ENCODE data around the gene MORN1.

Gene MORN1

DNA sequence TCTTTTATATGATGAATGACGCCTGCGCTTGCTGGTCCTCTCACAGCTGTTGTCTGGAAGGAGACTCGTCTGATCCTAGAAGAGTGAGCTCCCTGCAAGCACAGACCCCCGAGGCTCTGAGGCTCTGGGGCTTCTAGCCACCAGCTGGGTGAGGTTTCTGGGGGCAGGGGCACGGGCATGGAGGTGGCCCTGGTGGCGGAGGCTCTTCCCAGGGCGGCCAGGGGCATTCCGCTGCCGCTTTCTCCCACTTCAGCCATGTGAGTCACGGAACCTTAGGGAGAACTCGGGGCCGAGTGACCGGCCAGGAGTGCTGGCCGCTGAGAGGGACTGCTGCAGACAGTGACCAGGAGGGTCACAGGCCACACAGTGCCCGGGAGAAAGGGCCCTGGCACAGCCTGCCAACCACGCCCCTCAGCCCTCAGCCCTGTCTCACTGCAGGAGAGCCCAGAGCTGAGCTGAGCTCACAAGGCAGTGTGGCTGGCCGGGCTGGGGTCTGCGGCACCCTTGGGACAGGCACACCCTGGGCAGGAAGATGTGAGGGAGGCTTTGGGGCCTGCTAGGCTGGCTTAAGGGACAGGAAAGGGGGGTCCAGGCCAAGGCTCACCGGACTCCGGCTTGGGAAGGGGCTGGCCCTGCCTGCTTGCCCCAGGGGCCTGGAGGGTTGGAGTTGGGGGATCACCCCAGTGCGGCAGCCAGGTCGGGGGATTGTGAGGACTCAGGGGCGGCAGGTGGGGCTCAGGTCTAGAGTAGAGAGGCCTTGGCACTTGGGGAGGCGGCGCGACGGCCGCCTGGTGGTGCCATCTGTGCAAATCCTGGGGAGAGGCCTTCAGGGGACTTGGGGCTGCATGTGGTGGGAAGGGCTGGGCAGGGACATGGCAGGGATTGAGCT, 35.7 kb downstream of the MORN1 start:
- TF ChIP-seq, protein P1, sequence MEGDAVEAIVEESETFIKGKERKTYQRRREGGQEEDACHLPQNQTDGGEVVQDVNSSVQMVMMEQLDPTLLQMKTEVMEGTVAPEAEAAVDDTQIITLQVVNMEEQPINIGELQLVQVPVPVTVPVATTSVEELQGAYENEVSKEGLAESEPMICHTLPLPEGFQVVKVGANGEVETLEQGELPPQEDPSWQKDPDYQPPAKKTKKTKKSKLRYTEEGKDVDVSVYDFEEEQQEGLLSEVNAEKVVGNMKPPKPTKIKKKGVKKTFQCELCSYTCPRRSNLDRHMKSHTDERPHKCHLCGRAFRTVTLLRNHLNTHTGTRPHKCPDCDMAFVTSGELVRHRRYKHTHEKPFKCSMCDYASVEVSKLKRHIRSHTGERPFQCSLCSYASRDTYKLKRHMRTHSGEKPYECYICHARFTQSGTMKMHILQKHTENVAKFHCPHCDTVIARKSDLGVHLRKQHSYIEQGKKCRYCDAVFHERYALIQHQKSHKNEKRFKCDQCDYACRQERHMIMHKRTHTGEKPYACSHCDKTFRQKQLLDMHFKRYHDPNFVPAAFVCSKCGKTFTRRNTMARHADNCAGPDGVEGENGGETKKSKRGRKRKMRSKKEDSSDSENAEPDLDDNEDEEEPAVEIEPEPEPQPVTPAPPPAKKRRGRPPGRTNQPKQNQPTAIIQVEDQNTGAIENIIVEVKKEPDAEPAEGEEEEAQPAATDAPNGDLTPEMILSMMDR (IDR thresholded peaks at IDR 0.05; ENCODE audit: insufficient read depth, low read length, missing control alignments): no peak
- H3K4me3 ChIP-seq (ENCODE audit: low read depth, low read length): no peak overlapping the region
- ChIA-PET CTCF (interaction anchor here (0.8 to 2.6 kb wide), 2 partner anchors 16 to 26 kb away, joined by 4 to 11 read pairs; no protein-coding TSS in a partner anchor), POLR2A (no interaction called here)
- DNase-seq (ENCODE audit: low read depth, low spot score): no peak

DNA sequence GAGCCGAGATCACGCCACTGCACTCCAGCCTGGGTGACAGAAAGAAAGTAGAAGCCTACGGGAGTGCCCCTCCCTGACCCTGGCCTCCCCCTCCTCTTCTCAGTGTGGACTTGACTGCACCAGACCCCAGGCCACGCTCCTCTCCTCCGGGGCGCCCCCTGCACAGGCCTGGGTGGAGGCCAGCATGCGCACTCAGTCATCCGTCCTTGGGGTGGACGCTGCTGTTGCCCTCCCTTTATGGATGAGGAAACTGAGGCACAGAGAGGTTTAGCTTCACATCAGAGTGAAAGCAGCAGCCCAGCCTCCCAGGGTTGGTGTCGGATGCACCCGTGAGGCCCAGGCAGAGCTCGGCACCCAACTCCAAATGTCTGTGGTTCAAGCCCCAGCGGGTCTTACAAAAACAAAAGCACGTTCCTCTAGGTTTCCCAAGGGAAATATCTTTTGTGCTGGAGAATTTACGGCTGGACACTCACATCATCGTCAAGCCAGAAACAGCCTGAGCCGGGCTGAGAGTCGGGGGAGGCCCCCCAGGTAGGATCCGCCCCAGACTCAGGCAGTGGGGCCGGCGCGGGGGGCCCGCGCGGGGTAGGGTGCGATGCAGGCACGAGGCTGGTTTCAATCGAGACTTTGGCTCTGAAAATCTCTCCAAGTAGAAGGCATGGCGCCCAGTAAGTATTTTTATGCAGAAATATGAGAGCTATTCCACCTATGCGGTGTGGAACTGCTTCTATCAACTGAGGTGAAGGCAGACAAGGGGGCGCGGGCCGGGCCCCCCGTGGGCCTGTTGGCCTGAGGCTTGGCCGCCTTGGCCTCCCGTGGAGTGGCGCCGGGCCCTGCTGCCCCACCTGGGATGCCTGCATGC, 36.6 kb downstream of the MORN1 start:
- CTCF ChIA-PET: interaction anchor here (0.8 to 2.6 kb wide), 2 partner anchors 15 to 27 kb away, joined by 4 to 11 read pairs; no protein-coding TSS in a partner anchor
- no peak overlapping the region for H3K4me3 ChIP-seq (ENCODE audit: low read depth, low read length)
- TF ChIP-seq, protein P1 (IDR thresholded peaks at IDR 0.05; ENCODE audit: insufficient read depth, low read length, missing control alignments): no peak
- DNase-seq (ENCODE audit: low read depth, low spot score): no peak
- POLR2A ChIA-PET: no interaction called here

DNA sequence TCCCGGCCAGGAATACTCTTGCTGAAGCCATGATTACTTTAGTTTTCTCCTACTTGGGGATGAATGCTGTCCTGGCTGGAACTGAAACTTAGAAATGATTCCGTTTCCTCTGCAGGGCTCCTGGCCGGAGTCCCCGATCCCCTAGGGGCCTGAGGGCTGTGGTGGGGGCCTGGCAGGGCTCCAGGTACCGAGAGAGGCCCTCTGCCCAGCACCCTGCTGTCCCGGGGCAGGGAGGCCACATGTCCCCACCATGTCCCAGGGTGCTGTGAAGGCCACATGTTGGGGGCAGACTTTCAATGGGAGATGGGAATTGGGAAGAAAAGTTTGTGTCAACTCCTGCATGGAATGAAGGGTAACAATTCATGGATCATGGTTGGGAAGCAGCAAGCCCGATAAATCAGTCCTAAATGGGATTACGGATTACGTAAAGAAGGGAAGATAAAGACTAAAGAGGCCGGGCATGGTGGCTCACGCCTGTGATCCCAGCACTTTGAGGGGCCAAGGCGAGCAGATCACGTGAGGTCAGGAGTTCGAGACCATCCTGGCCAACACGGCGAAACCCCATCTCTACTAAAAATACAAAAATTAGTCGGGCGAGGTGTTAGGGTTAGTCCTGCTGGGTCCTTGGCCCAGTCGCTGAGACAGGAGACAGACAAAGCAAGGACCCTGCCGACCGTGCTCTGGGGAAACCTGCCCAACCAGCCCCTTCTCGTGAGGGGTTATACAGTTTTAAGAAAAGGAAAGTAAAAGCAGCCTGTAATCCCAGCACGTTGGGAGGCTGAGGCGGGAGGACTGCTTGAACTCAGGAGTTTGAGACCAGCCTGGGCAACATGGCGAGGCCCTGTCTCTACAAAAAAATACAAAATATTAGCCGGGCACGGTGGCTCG, 37.6 kb downstream of the MORN1 start:
- TF ChIP-seq, protein P1 (IDR thresholded peaks at IDR 0.05; ENCODE audit: insufficient read depth, low read length, missing control alignments): no peak
- CTCF ChIA-PET: interaction anchor here (2.6 kb wide), 1 partner anchor 28 kb away, joined by 11 read pairs; no protein-coding TSS in a partner anchor
- POLR2A ChIA-PET: no interaction called here
- no peak for DNase-seq (ENCODE audit: low read depth, low spot score)
- no peak overlapping the region for H3K4me3 ChIP-seq (ENCODE audit: low read depth, low read length)

DNA sequence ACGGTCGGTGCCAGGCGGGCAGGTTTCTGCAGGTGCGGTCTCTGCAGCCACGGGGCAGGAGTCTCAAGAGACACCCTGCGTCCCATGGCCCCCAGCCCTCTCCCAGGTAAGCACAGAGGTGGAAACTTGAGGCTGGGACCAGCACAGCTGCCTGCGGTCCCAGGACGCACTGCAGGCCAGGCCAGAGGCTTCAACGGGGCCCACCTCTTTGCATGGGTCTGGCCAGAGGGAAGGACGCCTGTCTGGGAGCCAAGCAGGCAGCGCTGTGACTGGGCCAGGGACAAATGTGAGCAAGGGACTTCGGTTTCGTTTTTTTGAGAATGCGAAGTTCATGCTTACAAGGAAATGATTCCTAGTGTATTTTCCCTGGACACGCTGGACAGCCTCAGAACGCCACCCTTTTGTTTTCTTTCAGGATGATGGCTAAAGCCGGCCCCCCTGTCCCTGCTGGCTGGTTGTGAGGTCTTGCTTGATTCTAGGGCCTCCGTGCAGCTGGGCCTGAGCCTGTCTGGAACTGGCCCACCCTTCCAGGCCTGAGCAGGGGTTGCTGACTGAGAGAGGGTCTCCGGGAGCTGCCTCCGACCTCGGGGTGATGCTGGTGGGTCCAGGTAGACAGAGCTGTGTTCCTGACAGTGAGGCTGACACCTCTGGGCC, 38.3 kb downstream of the MORN1 start:
- no peak overlapping the region for H3K4me3 ChIP-seq (ENCODE audit: low read depth, low read length)
- POLR2A ChIA-PET: no interaction called here
- CTCF ChIA-PET: no interaction called here
- DNase-seq (ENCODE audit: low read depth, low spot score): no peak
- TF ChIP-seq, protein P1 (IDR thresholded peaks at IDR 0.05; ENCODE audit: insufficient read depth, low read length, missing control alignments): no peak

DNA sequence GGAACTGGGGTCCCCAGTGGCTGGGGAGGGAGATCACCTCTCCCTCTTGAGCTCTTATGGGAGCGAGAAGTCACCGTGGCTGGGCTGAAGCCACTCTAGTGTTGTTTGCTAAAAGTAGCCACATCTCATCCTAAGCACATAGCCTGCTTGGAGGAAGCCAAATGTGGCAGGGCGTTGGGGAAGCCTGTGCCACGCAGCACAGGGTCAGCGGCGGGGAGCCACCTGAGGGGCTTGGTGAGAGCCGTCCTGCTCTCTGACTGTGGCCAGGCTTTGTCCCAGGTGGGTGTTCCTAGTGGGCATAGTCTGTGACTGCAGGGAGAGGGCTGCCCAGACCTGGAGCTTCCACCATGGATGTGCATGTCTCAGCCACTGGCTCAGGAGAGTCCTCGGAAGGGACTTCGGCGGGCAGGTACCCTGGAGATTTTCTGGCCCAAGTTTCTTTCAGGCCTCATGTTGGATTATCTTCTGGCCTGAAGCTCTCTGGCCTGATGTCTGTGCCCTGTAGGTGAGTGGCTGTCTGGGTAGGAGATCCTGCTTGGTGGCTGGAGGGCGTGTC, 38.9 kb downstream of the MORN1 start:
- no peak for DNase-seq (ENCODE audit: low read depth, low spot score)

More for the DNA sequence above, 38.9 kb downstream of the MORN1 start:
- H3K4me3 ChIP-seq (ENCODE audit: low read depth, low read length): no peak overlapping the region
- POLR2A ChIA-PET: no interaction called here
- TF ChIP-seq, protein P1 (IDR thresholded peaks at IDR 0.05; ENCODE audit: insufficient read depth, low read length, missing control alignments): no peak
- CTCF ChIA-PET: interaction anchor here (1.5 to 1.8 kb wide), 2 partner anchors 10 to 30 kb away, joined by 5 read pairs; no protein-coding TSS in a partner anchor

Measured in AG04449 (cell line).